Midbrain (tissue), 1 donor: ENCODE results near the gene ITGA5.

ENCODE experiments used
- DNase-seq: peaks from one replicate; lab custom pipeline; 2025; lab: John Stamatoyannopoulos, UW

Gene ITGA5

GRCh38 chr12:54411391-54412241 is 7.5 kb downstream of the ITGA5 start:
- no peak for DNase-seq

- DNase-seq, result no peak
Measured at GRCh38 chr12:54409267-54409666, 9.8 kb downstream of the ITGA5 start.

- DNase-seq, result no peak
Measured at GRCh38 chr12:54407183-54407905, 11.7 kb downstream of the ITGA5 start.

GRCh38 chr12:54405573-54405972 is 13.5 kb downstream of the ITGA5 start:
- no peak for DNase-seq

- no peak for DNase-seq
Measured at GRCh38 chr12:54405106-54405505, 14.0 kb downstream of the ITGA5 start.

- DNase-seq, result peak; percentile 34
Measured at GRCh38 chr12:54404061-54405004, 14.7 kb downstream of the ITGA5 start.

- no peak for DNase-seq
Measured at GRCh38 chr12:54401119-54401518, 17.9 kb downstream of the ITGA5 start.

GRCh38 chr12:54398995-54399793 is 19.9 kb downstream of the ITGA5 start:
- peak; percentile 86 for DNase-seq

- no peak for DNase-seq
Measured at GRCh38 chr12:54398218-54398617, 20.8 kb downstream of the ITGA5 start.

GRCh38 chr12:54397157-54397556 is 21.9 kb downstream of the ITGA5 start:
- no peak for DNase-seq

GRCh38 chr12:54395545-54395944 is 23.5 kb downstream of the ITGA5 start:
- no peak for DNase-seq

- DNase-seq, result no peak
Measured at GRCh38 chr12:54394986-54395385, 24.1 kb downstream of the ITGA5 start.

GRCh38 chr12:54394281-54394719 is 24.8 kb downstream of the ITGA5 start:
- DNase-seq, result peak; percentile 69

- DNase-seq, result no peak
Measured at GRCh38 chr12:54393743-54394142, 25.3 kb downstream of the ITGA5 start.

GRCh38 chr12:54393207-54393609 is 25.9 kb downstream of the ITGA5 start:
- DNase-seq, result no peak

GRCh38 chr12:54392485-54393206 is 26.4 kb downstream of the ITGA5 start:
- DNase-seq, result no peak

GRCh38 chr12:54390668-54391551 is 28.2 kb downstream of the ITGA5 start:
- DNase-seq, result no peak

- no peak for DNase-seq
Measured at GRCh38 chr12:54390176-54390667, 28.8 kb downstream of the ITGA5 start.

GRCh38 chr12:54389607-54390175 is 29.4 kb downstream of the ITGA5 start:
- no peak for DNase-seq
